Peyer's patch (tissue), 4 donors: ENCODE measurements around the gene SRRM1. TPM values are rescaled to one million over a fixed set of nuclear protein-coding genes. Genes with fewer than 3 reads are reported as not detected.

Experiments used
- DNase-seq, 3 donors: peaks; one replicate each; pipeline ENCODE4 v3.0.0-alpha.2; 2017 to 2019
- H3K27ac ChIP-seq, 4 donors: fragments of 200-600 bp; sonication (generic); one replicate each; pipeline ENCODE4 v1.5.1; 2016 to 2019
- H3K27me3 ChIP-seq, 2 donors: fragments of 200-600 bp; sonication (generic); one replicate each; pipeline ENCODE4 v1.5.1; 2019
- H3K36me3 ChIP-seq, 3 donors: fragments of 200-600 bp; sonication (generic); one replicate each; pipeline ENCODE4 v1.5.1; 2016 to 2019
- H3K4me1 ChIP-seq, 4 donors: fragments of 200-600 bp; sonication (generic); one replicate each; pipeline ENCODE4 v1.5.1; 2016 to 2019
- H3K4me3 ChIP-seq, 4 donors: fragments of 200-600 bp; sonication (generic); 1 replicate in 3 of 4; 2 replicates in 1 of 4; pipeline ENCODE4 v1.5.1; 2016 to 2019; ENCODE audit warnings: mild to moderate bottlenecking in 1 of 4
- H3K9me3 ChIP-seq, 4 donors: fragments of 200-600 bp; sonication (generic); one replicate each; pipeline ENCODE4 v1.5.1; 2016 to 2019; ENCODE audit warnings: mild to moderate bottlenecking in 1 of 4
- POLR2A ChIP-seq, 2 donors: fragments of 450-650 bp; IDR thresholded peaks; one replicate each; pipeline ENCODE4 v1.5.1; 2017; ENCODE audit warnings: antibody characterized with exemption in 2 of 2, mild to moderate bottlenecking in 2 of 2, moderate library complexity in 2 of 2
- total RNA-seq, 4 donors: library from RNA; depleted of rRNA; stranded (reverse); fragments of >200 nt; gene quantifications; one replicate each; pipeline ENCODE4 v1.1.0, GENCODE V29; 2016
- TF ChIP-seq, protein P1 (sequence below), 6 experiments: fragments of 450-650 bp in 4 of 6; fragments of 200-600 bp in 2 of 6; sonication (generic) in 1 of 6; IDR thresholded peaks; one replicate each; pipeline ENCODE4 v1.5.1; 2017 to 2019; ENCODE audit warnings: antibody characterized with exemption in 6 of 6, mild to moderate bottlenecking in 3 of 6, moderate library complexity in 1 of 6

The SRRM1 gene
- total RNA-seq, 4 donors from 2014 or later = 103 to 404 (median 157) TPM

DNA sequence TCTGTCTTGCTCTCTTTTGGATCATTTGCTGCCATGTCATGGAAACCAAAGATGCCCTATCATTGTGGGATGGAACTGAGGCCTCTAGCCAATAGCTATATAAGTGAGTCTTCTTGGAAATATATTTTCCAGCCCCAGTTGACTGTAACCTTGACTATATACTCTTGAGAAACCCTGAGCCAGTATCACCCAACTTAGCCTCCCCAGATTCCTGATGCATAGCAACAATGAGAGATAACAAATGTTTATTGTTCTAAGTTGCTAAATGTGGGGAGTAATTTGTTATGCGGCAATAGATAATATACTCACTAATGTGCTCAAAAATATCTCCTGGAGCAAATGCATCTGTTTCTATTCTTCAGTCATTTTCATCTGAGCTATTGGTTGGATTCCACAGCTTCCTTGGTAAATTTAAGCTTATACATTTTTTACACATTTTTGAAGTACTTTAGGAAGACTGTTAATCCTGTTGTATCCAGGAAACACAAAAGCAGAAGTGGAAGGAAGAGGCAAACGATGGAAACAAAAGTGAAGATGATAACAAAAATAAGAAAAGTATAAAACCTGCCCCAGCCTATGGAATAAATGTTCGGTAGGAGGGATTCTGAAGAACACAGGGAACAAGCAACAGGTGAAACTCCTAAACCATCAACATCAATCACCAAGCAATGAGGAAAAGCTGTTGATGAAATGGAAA is 6.3 kb upstream of the SRRM1 start:
- no peak for TF ChIP-seq POLR2A (IDR thresholded peaks at IDR 0.05)
- TF ChIP-seq, protein P1, sequence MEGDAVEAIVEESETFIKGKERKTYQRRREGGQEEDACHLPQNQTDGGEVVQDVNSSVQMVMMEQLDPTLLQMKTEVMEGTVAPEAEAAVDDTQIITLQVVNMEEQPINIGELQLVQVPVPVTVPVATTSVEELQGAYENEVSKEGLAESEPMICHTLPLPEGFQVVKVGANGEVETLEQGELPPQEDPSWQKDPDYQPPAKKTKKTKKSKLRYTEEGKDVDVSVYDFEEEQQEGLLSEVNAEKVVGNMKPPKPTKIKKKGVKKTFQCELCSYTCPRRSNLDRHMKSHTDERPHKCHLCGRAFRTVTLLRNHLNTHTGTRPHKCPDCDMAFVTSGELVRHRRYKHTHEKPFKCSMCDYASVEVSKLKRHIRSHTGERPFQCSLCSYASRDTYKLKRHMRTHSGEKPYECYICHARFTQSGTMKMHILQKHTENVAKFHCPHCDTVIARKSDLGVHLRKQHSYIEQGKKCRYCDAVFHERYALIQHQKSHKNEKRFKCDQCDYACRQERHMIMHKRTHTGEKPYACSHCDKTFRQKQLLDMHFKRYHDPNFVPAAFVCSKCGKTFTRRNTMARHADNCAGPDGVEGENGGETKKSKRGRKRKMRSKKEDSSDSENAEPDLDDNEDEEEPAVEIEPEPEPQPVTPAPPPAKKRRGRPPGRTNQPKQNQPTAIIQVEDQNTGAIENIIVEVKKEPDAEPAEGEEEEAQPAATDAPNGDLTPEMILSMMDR (IDR thresholded peaks at IDR 0.05) = no peak
- Histone ChIP-seq H3K27me3 (no peaks in the 10 kb centered on the region), H3K9me3 (no peaks in the 10 kb centered on the region), H3K36me3 (no peaks in the 10 kb centered on the region), H3K27ac (no peak overlapping the region), H3K4me1 (peaks cover 0 to 6% (median 3%) of the 10 kb centered on the region in 4 donors), H3K4me3 (no peak overlapping the region)
- no peak for DNase-seq

- no peaks in the 10 kb centered on the region for H3K36me3 ChIP-seq
- DNase-seq = no peak
- no peaks in the 10 kb centered on the region for H3K9me3 ChIP-seq
- H3K27me3 ChIP-seq = no peaks in the 10 kb centered on the region
- H3K4me1 ChIP-seq = peaks cover 0 to 11% (median 7%) of the 10 kb centered on the region in 4 donors
- H3K4me3 ChIP-seq = no peak overlapping the region
- TF ChIP-seq, protein P1 (IDR thresholded peaks at IDR 0.05) = no peak
- no peak for TF ChIP-seq POLR2A (IDR thresholded peaks at IDR 0.05)
- H3K27ac ChIP-seq = no peak overlapping the region
Observed at GRCh38 chr1:24639094-24639493, 4.0 kb upstream of the SRRM1 start.

DNA sequence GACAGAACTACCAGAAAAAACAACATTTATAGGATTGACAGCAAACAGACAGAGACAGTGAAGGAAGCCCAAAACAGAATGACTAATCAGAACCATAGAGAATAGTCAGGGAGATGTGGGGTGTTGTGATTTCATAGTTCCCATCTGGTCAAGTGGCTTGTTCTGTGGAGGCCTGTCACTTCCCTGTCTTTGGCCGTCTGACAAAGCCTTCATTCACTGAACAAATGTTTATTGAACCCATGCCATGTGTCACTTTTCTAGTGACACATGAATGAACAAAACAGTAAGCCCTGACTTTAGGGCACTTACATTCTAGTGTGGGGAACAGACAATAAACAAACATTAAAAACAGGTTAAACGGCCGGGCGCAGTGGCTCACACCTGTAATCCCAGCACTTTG is 3.2 kb upstream of the SRRM1 start:
- Histone ChIP-seq H3K27me3 (no peaks in the 10 kb centered on the region), H3K27ac (no peak overlapping the region), H3K4me3 (no peak overlapping the region), H3K36me3 (no peaks in the 10 kb centered on the region), H3K9me3 (no peaks in the 10 kb centered on the region), H3K4me1 (peaks cover 0 to 19% (median 12%) of the 10 kb centered on the region in 4 donors)
- DNase-seq = no peak
- TF ChIP-seq POLR2A (IDR thresholded peaks at IDR 0.05) = no peak
- TF ChIP-seq, protein P1 (IDR thresholded peaks at IDR 0.05) = no peak

DNA sequence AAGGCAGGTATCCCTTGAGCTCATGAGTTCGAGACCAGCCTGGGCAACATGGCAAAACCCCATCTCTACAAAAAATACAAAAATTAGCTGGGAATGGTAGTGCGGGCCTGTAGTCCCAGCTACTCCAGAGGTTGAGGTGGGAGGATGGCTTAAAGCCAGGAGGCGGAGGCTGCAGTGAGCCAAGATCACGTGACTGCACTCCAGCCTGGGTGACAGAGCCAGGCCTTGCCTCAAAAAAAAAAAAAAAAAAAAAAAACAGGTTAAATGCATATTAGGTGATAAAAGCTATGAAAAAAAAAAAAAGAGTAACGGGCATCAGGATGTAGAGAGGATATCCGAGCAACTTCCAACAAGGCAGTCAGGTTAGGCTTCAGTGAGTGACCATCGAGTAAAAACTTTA is 2.8 kb upstream of the SRRM1 start:
- TF ChIP-seq POLR2A (IDR thresholded peaks at IDR 0.05) = no peak
- TF ChIP-seq, protein P1 (IDR thresholded peaks at IDR 0.05) = no peak
- Histone ChIP-seq H3K9me3 (no peaks in the 10 kb centered on the region), H3K4me1 (peaks cover 0 to 23% (median 13%) of the 10 kb centered on the region in 4 donors), H3K4me3 (no peak overlapping the region), H3K27ac (no peak overlapping the region), H3K36me3 (no peaks in the 10 kb centered on the region), H3K27me3 (no peaks in the 10 kb centered on the region)
- no peak for DNase-seq

DNA sequence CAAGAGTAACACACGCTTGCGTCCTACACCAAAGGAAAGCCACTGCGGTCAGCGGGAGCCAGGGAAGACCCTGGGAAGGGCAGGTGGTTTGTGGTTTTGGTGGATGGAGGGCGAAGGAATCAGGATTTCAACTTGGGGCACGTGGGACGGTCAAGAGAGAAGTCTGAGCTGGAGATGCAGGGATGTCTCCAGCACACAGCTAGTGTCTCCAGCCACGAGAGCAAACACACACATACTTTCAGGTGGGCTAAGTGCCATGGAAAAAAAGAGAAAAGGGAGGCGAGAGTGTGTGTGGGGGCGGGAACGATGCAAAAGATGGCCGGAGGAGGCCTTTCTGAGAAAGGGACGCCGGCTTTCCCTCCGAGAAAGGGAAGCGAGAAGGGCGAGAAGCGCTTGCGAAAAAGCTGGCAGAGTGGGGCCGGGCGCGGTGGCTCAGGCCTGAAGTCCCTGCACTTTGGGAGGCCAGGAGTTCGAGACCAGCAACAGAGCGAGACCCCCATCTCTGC is 1.4 kb upstream of the SRRM1 start:
- Histone ChIP-seq H3K4me3 (peak overlapping the region; percentile 67 to 94 (median 81)), H3K4me1 (peaks cover 0 to 29% (median 13%) of the 10 kb centered on the region in 4 donors)

More for the DNA sequence above, 1.4 kb upstream of the SRRM1 start:
- Histone ChIP-seq H3K27ac (peak overlapping the region; percentile 95 to 99 (median 98)), H3K9me3 (no peaks in the 10 kb centered on the region), H3K36me3 (peaks cover 0 to 8% (median 0%) of the 10 kb centered on the region in 3 donors), H3K27me3 (no peaks in the 10 kb centered on the region)
- TF ChIP-seq, protein P1 (IDR thresholded peaks at IDR 0.05) = no peak
- DNase-seq = peak in 2 of 3 donors; percentile 56 to 57
